ENCODE results near the gene USP21. TPM values are rescaled to one million over a fixed set of nuclear protein-coding genes. Genes with fewer than 3 reads are reported as not detected.

Gene USP21
- total and polyA plus RNA-seq, 2 of the 13 experiments (the other 11 are each of a cell fraction or from before 2014, with no cell fraction given), result 10.1 to 33.1 TPM

- TF ChIP-seq ZNF180 (CRISPR knock-in tag; IDR thresholded peaks at IDR 0.05; ENCODE audit: borderline replicate concordance, low read depth), result 0 out of 2 replicates have a peak, but pooled peaks have one; percentile 44
- peak; percentile 90 for TF ChIP-seq HNRNPLL (IDR thresholded peaks at IDR 0.05; ENCODE audit: low read depth, low read length, poor library complexity, severe bottlenecking)
- peak; percentile 14; the same call in 1 of the 2 replicates for TF ChIP-seq FOXK1 (CRISPR knock-in tag; IDR thresholded peaks at IDR 0.05; ENCODE audit: borderline replicate concordance, low read depth)
- peak; percentile 80; the same call in 1 of the 2 replicates for TF ChIP-seq ZNF225 (CRISPR knock-in tag; IDR thresholded peaks at IDR 0.05)
- no peak for TF ChIP-seq NPAS2 (CRISPR knock-in tag; IDR thresholded peaks at IDR 0.05; ENCODE audit: borderline replicate concordance)
- TF ChIP-seq MXD3 (CRISPR knock-in tag; IDR thresholded peaks at IDR 0.05), result peak; percentile 91
- no peak for TF ChIP-seq SYNCRIP (IDR thresholded peaks at IDR 0.05; ENCODE audit: insufficient read depth, low read depth, low read length)
- peak; percentile 79 for TF ChIP-seq KAT8 (CRISPR knock-in tag; IDR thresholded peaks at IDR 0.05)
- peak; percentile 68 for TF ChIP-seq PTBP1 (IDR thresholded peaks at IDR 0.05; ENCODE audit: low read depth, low read length, poor library complexity, severe bottlenecking)
- peak; percentile 22; the same call in 1 of the 2 replicates for TF ChIP-seq RXRA (CRISPR knock-in tag; IDR thresholded peaks at IDR 0.05)
- peak; percentile 90 for TF ChIP-seq ZNF574 (CRISPR knock-in tag; IDR thresholded peaks at IDR 0.05)
- TF ChIP-seq ZNF33A (CRISPR knock-in tag; IDR thresholded peaks at IDR 0.05; ENCODE audit: borderline replicate concordance), result 0 out of 2 replicates have a peak, but pooled peaks have one; percentile 27
- peak; percentile 93 for TF ChIP-seq ZNF687 (CRISPR knock-in tag; IDR thresholded peaks at IDR 0.05)
- TF ChIP-seq HOXA9 (CRISPR knock-in tag; IDR thresholded peaks at IDR 0.05; ENCODE audit: borderline replicate concordance), result 0 out of 2 replicates have a peak, but pooled peaks have one; percentile 43
- TF ChIP-seq ASH2L (IDR thresholded peaks at IDR 0.05; ENCODE audit: insufficient read length, low read depth, low read length), result peak; percentile 87
- TF ChIP-seq ZNF619 (CRISPR knock-in tag; IDR thresholded peaks at IDR 0.05), result peak; percentile 89
- TF ChIP-seq IRF9 (CRISPR knock-in tag; IDR thresholded peaks at IDR 0.05; ENCODE audit: borderline replicate concordance), result 0 out of 2 replicates have a peak, but pooled peaks have one; percentile 23
Measured at GRCh38 chr1:161117759-161118581, 41.3 kb upstream of the USP21 start, which contains the start of the genes NIT1 and PFDN2 (continued).
